HG03439 (cell line): Measurements from ENCODE around the gene NRL.
A peak's percentile ranks its signal among the peaks of the same experiment; 100 is the strongest.

Source experiments
- ATAC-seq: cut with Tn5 transposase; IDR thresholded peaks from one replicate; pipeline ENCODE4 v1.9.1; 2021; ENCODE audit warnings: mild to moderate bottlenecking, moderate library complexity; ENCODE audit not compliant: unreplicated experiment

The NRL gene

GRCh38 chr14:24100982-24101494 lies 13.7 kb downstream of the NRL start:
- no peak for ATAC-seq

DNA sequence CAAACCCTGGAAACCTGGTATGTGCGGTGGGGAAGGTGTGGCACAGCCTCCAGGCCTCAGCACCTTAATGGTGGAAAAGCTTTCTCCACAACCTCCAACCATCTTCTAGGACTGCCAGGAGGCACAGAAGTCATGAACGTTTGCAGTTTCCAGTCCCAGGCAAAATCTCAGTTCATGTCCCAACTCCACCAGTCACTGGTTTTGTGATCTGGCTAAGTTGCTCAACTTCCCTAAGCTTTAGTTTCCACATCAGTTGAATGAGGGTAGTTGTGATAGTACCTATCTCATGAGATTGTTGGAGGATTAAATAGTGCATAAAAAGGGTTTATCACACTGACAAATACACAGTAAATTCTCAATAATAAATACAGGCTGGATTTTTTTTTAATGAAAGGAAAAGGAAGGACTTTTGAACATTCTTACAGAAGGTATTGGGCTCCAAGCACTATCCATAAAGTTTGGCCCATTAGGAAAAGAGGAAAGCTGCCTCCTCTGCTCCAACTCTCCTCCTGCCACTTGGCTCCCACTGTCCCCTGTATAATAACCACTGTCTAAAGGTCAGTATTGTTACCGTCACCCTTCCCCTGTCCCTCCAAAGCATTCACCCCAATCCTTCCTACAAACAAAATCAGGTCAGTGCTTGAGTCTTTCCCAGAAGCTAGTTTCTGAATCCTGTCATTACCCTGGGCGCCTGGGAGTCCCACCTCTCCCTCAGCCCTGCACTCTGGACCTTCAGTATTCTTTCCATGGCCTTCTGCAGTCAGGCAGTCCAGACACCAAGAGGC lies 14.4 kb downstream of the NRL start:
- ATAC-seq: no peak

GRCh38 chr14:24098927-24099813 lies 15.6 kb downstream of the NRL start:
- ATAC-seq: no peak

GRCh38 chr14:24098229-24098926 lies 16.4 kb downstream of the NRL start:
- no peak for ATAC-seq

GRCh38 chr14:24096545-24097181 lies 18.1 kb downstream of the NRL start:
- no peak for ATAC-seq

DNA sequence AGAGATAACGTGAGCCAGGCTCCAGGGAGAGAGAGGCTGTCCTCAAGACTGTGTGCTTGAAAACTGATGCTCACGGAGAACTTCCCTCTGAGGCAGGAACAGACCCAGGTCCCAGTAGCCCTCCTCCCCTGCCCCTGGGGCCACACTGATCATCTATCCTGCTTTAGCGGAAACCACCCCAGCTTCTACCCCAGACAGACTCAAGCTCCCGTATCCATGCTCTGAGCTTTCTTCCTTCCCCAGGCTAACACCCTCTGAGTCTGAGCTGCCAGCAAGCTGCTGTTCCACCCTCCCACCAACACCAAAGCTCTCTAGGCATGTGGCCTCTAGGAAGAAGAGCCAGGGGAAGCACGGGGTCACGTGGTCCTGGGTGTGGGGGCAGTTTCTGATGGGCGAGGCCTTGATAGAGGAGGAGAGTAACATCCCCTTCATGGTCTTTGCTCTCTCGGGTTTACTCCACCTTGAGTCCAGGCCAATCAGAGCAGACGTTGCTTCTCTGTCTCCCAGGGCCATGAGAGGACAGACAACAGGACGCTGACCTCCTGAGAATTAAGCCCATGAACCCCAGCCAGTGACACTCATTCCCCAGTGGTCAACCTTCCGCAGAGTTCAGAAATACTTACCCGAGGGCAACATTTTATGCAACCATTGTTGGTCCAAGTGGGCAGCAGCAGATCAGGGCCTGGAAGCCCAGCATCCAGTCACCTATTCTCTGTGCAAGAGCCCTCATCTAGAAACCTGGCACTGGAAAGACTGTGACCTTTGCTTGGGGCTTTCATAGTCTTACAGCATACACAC lies 19.3 kb downstream of the NRL start:
- peak; percentile 61 for ATAC-seq

- ATAC-seq: no peak
Measured at GRCh38 chr14:24094841-24095270, 19.9 kb downstream of the NRL start.

DNA sequence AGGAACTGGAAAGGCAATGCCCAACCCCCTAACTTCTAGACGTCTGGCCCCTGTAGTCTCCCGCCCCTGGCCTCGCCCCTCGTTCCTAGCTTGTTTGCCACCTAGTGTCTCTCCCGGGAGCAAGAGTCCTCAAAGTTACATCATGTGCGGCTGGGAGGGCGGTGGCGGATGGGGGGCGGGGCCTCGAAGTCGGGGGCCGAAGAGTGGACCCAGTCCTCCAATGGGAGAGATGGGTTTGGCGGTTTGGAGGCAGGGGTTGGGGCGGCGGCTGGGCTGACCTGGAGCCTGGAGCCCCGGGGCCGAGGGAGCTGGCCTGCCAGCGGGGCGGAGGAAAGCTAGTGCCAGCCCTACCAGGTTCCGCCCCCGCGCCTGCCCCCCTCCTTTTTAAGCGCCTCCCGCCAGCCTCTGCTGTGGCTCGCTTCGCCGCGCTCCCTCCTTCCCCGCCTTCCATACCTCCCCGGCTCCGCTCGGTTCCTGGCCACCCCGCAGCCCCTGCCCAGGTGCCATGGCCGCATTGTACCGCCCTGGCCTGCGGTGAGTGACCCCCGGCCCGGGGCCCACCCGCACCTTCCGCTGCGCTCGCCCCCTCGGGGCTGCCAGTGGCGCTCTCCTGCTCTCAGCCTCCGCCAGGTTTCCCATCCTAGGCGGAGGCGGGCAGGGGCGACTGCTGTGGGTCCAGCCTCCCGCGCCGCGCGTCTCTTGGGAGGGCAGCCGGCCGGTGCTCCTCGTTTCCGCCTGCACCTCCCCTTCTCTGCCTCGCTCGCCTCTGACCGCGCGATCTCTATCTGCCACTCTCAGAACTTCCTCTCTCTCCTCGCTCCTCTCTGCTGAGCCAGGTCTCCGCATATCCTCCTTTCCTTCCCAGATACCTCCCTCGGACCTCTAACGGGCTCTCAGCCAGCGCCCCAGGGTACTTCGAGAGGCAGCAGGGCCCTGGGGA lies 20.6 kb downstream of the NRL start, which contains the start of gene PCK2:
TSS of gene PCK2 (plus strand) at position 411 of the 940 bp plus-strand sequence. CDS start at position 506, 95 bp downstream.
- ATAC-seq: peak; percentile 53

DNA sequence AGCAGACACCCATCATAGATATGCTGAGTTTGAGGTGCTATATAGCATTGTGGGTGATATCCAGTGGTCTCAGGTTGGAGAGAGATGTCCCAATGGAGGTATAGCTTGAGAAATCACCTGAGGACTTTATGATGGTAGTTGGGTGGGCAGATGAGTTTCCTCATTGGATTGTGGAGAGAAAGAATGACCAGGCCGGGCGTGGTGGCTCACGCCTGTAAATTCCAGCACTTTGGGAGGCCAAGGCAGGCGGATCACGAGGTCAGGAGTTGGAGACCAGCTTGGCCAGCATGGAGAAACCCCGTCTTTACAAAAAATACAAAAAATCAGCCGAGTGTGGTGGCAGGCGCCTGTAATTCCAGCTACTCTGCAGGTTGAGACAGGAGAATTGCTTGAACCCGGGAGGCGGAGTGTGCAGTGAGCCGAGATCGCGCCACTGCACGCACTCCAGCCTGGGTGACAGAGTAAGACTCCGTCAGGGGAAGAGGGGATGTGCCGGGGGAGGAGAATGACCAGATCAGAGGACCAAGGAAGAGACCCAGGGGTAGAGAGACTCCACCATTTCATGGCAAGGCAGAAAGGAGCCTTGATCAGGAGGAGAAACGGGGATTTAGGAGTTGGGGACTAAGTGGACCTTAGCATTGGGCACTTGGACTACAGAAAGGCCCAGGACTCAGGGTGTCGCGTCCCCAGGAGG lies 21.4 kb downstream of the NRL start:
- no peak for ATAC-seq

DNA sequence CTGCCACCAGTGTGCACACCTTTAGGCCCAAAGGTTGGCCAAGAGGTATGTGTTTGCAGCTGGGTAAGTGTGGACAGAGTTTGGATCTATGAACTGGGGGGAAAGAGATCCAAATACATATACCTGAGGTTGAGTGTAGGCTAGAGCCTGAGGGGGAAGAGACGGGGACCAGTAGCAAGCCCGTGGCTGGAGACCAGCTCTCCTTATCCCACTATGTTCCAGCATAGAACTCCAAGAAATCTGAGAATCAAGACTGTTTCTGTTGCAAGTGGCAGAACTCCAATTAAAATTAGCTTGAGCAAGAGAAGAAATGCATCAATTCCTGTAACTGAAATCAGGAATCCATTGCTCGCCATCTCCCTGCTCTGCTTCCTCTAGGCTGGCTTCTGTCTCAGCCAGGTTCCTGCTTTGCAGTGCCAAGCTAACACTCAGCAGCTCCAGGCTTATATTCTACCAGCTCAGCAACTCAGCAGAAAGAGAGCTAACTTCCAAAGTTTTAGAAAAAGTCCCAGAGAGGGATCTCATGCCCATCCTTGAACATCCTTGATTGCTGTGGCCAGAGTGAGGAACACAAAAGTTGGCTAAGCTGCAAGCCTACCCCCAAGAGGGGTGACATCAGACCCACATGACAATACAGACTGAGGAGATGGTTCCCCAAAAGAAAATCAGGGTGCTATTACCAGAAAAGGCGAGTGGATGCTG lies 22.1 kb downstream of the NRL start:
- no peak for ATAC-seq

GRCh38 chr14:24092110-24092504 lies 22.6 kb downstream of the NRL start:
- ATAC-seq: no peak

DNA sequence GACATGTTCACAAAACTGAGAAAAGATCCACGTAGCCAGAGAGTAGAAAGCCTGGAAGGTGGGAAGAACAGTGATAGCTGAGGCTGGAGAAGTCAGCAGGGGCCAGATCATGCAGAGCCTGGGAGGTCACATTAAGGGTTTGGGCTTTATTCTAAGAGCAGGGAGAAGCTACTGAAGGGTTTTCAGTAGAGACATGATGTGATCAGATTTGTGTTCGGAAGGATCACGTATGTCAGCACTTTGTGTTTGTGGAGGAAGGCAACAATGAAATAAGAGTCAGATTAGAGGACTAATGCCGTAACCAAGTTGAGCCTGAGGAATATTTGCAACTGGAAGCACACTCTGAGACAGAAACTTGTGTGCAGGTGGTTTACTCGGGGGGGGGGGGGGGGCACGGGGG lies 24.9 kb downstream of the NRL start:
- no peak for ATAC-seq

GRCh38 chr14:24088095-24088494 lies 26.7 kb downstream of the NRL start:
- no peak for ATAC-seq

DNA sequence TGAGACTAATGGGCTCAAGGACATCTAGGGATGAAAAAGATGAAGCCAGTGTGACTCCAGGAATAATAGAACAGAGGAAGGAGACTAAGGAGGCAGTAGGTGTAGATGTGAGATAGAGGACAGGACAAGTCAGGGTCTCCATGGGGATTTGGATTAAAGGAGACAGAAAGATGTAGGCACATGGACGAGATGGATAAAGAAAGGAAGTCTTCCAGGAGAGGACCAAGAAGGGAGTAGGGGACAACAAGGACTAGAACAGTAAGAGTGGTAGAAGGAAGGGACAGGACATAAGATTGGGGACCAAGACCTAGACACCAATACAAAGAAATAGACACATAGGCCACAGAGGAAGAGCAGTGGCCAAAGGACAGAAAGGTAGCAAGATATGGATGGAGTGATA lies 27.7 kb downstream of the NRL start:
- no peak for ATAC-seq

DNA sequence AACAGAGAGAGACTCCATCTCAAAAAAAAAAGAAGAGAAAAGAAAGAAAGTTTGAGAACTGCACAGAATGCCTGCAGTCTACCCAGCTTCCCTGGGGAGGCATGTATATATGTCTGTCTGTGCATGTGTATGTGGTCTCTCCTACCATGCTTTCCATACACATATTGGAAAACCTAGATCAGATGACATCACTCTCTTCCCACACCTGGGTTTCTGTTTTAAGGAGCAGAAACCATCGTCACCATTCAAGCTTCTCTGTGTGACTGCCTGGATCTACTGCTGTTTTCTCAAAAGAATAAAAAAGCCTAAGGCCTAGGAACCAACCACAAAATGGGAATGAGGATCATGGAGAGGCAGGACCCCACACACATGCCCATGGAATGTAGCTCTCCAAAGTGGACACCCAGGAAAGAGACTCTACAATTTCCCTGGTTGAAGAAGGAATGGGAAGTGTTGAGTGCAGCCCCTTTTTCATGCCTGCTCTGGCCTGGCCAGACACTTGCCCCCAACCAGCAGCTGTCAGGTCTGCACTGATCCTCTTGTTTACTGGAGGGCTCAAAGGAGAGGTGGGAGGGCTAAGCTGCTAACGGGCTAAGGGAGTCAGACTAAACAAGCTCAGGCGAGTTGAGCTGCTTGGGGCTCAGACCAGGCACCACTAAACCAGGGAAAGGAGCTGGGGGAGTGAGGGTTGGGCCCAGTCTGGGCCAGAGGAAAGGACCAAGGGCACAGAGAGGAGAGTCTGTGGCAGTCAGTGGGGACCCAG lies 28.4 kb downstream of the NRL start:
- ATAC-seq: no peak

DNA sequence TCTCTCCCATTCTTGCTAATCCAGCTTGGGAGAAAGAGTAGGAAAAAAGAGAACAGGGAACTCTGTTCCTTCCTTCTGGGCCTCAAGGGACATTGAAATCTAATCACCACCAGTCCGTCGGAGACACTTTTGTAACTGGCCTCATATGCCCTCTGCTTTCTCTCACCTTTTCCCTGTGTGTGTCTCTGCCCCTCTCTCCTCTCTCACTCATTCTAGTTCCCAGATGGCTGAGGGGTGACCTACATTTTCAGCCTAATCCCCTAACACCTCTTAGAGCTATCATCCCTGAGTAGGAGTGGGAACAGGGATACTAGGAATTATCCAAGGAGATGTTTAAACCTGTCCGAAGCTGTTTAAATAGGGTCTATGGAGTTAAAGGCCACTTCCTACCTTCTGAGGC lies 29.5 kb downstream of the NRL start:
- no peak for ATAC-seq

DNA sequence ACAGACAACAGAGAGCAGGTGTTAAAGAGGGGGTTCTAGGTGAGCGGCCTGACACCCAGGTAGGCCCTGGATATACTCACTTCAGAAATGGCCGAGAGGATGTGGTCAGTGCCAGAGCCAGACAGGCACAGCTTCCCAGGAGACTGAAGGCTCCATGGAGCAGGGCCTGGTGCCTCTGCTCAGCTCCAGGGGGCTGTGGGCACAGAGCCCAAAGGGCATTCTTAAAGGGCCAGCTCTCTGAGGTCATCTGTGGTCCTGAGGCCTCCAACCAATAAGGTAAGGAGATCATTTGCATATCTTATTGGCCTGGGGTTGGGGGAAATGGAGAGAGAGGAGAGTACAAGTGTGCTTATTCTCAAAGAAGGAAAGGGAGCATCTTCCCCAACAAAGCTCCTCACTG lies 30.3 kb downstream of the NRL start:
- no peak for ATAC-seq
